Stomach (tissue), 4 donors: Measurements from ENCODE around the gene NF1.
"Not testable (repeated sequence)": the region's sequence is repeated elsewhere in the genome, so short reads cannot be mapped to it uniquely, and the experiment has no call there.

Source experiments
- POLR2A ChIP-seq, 4 donors: fragments of 450-650 bp; IDR thresholded peaks; one replicate each; pipeline ENCODE4 v1.6.1; 2016; ENCODE audit warnings: antibody characterized with exemption in 4 of 4, control low read depth in 2 of 4, mild to moderate bottlenecking in 1 of 4, moderate library complexity in 1 of 4
- POLR2AphosphoS5 ChIP-seq, 3 donors: sonication (generic); formaldehyde crosslinking; IDR thresholded peaks; one replicate each; pipeline ENCODE4 v1.6.1; 2016; ENCODE audit warnings: antibody characterized with exemption in 3 of 3

DNA sequence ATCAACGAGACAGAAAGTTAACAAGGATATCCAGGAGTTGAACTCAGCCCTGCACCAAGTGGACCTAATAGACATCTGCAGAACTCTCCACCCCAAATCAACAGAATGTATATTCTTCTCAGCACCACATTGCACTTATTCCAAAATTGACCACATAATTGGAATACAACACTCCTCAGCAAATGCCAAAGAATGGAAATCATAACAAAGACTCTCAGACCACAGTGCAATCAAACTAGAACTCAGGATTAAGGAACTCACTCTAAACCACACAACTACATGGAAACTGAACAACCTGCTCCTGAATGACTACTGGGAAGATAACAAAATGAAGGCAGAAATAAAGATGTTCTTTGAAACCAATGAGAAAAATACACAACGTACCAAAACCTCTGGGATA is 84.2 kb downstream of the NF1 start:
- not testable (repeated sequence) for TF ChIP-seq POLR2A, POLR2AphosphoS5 (IDR thresholded peaks at IDR 0.05)
